EH (cell line): ENCODE results near the gene PDE4B.
"Not testable (repeated sequence)": the region's sequence is repeated elsewhere in the genome, so short reads cannot be mapped to it uniquely, and the experiment has no call there.

Source experiments
- DNase-seq: peaks from one replicate; pipeline ENCODE4 v3.0.0-alpha.2; 2015; ENCODE audit warnings: low read depth

PDE4B gene

DNA sequence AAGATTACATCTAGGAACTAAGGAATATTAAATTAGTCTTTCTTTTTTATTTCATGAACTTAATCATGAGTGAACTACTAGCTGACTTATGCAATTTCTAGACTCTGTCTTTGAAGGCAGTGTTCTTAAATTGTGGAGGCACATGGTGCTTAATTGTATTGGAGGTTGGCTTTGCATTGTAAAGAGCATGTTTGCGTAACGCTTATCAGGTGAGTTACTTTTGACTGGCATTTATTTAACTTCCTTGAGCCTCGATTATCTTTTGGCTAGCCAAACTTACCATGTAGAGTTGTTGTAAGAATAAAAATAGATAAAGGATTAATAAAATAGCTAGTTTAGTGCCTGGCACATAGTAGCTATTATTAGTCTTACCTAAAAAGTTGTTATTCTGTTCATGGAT, 262.4 kb downstream of the PDE4B start:
- DNase-seq: no peak

DNA sequence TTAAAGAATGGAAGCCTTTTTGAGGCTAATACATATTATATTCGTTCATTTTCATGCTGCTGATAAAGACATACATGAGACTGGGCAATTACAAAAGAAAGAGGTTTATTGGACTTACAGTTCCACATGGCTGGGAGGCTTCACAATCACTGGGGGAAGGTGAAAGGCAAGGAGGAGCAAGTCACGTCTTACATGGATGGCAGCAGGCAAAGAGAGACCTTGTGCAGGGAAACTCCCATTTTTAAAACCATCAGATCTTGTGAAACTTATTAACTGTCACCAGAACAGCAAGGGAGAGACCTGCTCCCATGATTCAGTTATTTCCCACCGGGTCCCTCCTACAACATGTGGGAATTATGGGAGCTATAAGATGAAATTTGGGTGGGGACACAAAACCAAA, 264.8 kb downstream of the PDE4B start:
- not testable (repeated sequence) for DNase-seq

DNA sequence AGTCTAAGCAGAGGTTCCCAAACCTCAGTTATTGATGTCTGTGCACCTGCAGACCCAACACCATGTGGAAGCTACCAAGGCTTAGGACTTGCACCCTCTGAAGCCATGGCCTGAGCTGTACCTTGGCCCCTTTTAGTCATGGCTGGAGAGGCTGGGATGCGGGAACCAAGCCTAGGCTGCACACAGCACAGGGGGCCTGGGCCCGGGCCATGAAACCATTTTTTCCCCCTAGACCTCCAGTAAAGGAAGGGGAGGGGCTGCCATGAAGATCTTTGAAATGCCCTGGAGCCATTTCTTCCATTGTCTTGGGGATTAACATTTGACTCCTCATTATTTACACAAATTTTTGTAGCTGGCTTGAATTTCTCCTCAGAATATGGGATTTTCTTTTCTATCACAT, 265.9 kb downstream of the PDE4B start:
- DNase-seq: no peak

DNA sequence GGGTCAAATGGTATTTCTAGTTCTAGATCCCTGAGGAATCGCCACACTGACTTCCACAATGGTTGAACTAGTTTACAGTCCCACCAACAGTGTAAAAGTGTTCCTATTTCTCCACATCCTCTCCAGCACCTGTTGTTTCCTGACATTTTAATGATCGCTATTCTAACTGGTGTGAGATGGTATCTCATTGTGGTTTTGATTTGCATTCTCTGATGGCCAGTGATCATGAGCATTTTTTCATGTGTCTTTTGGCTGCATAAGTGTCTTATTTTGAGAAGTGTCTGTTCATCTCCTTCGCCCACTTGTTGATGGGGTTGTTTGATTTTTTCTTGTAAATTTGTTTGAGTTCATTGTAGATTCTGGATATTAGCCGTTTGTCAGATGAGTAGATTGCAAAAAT, 274.5 kb downstream of the PDE4B start:
- DNase-seq: not testable (repeated sequence)

DNA sequence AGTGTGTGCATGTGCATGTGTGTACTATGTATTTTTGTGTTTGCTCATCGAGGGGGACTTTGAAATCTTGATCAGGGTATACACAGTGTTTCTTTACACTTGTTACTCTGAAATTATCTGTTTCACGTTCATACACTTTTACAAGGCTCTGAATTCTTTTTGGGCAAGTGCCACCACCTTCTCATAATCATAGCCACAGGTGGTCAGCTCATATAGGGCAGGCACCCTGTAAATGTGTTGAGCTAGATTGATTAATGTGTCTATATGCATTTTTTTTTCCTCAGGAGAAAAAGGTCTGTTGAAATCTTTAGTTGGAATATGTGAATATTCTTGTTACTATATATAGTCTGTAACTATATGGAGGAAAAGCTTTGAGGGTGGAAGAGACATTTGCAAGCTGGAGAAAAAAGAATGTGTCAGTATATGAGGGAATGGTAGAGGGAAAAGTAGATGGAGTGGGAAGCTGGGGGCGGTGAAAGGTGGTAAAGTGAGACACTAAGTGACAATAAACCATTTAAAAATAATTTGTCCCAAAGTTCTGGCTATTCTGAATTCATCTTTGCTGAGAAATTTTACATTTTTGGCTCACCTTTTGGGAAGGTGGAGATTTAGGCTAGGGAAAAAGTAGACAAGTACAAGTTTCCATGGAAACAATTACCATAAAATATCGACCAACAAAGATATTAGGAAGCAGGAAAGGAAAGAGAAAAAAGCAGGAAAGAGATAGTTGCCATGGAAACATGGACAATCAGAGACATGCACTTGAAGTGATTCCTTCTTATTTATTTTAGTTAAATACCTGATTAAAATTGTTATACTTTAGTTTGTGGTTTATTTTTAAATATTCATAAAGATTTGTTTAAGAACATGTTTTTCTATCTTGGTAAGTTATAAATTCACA, 277.5 kb downstream of the PDE4B start:
- DNase-seq: no peak

DNA sequence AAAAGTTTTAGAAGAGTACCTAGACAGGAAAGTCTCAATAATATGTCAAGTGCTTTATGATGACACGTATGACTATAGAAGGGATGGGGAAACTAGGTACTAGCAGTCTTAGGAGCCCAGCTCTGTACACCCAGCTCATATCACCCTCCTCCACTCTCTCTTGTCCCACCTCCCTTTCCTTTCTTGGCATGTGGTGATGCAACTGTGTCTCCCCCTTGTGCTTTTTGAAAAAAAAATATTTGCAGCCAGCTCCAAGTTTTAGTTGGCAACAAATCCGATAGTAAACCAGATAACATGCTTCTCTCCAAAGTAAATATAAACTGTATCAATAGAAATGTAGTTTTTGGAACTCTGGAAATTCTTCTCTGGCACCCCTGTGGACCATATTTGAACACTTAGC, 280.7 kb downstream of the PDE4B start:
- DNase-seq: no peak

DNA sequence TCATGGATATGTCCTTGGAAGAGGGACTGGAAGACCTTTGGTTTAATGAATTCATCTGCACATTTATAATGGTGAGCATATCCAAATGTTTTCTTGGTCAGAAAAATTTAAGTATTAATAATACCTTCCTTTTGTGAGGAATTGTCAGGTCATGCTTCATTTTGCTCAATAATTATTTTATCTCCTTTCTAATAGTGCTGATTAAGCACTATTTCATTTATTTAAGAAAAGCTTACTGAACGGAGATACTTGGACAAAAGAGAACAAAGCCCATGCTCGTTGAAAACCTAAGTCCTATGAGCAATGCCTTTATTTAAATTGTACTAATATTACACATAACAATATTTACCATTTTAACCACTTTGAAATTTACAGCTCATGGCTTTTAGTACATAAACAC, 281.5 kb downstream of the PDE4B start:
- no peak for DNase-seq

DNA sequence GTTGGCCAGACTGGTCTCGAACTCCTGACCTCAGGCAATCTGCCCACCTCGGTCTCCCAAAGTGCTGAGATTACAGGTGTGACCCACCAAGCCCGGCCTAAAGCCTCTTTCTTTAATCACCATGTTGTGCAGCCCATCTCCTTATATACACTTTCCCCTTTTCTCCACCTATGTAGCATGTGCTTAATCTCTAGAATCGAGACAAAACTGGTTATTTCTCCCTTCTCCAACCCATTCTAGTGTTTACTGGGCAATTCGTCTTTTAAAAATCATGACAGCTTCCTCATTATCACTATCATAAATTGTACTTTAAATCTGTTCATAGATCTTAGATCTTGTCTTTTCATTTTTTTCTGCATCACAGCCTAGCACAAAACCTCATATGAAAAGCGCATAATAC, 285.7 kb downstream of the PDE4B start:
- no peak for DNase-seq

DNA sequence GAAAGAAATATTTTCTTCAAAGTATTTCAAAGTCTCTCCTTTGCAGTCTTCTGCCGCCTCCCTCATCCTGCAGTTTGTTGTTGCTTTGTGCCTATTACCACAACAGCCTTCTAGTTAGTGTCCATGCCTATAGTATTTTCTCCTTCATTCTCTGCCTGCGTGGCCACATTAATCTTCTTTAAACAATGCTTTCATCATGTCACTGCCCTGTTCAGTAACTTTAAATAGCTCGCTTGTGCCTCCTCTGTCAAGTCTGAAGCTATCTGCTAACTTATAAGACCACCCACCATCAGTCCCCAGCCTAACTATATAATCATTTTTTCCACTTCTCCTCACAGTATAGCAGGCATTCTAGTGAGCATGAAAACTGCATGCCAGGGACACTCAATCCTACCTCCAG, 290.3 kb downstream of the PDE4B start:
- no peak for DNase-seq

DNA sequence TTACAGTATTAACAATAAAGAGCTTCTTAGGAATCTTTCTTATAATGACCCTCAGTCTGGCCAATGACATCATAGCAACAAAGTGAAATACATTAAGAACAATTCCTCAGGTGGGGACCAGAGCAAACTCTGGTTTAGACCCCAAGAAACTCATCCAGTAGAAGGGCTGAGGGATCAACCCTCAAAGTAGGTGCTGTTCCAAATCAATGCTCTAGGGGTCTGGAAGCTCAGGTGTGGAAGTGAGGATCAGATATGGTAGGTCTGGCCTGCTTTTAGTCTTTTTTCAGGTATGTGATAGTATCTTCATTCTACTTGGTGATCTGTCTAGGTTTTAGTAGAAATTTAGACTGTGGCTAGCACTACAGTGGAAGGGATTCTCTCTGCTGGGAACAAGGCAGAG, 291.7 kb downstream of the PDE4B start:
- no peak for DNase-seq

DNA sequence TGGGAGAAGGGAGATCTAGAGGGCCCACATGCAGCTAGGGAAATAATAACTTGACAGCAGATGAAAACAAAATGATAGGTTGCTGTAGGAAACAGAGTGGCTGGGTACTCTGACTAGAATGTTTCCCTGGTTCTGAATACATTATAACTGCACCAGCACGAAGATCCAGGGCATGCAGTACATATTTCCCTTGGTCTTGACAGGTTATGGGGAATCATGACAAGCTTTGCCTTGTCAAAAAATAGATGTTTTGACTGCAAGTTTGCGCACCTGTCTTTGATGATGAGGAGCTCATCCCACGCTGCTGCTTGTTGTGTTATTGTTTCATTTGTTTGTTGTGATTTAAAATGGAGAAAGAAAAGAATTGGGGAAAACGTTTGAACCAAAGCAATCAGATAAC, 292.9 kb downstream of the PDE4B start:
- no peak for DNase-seq

DNA sequence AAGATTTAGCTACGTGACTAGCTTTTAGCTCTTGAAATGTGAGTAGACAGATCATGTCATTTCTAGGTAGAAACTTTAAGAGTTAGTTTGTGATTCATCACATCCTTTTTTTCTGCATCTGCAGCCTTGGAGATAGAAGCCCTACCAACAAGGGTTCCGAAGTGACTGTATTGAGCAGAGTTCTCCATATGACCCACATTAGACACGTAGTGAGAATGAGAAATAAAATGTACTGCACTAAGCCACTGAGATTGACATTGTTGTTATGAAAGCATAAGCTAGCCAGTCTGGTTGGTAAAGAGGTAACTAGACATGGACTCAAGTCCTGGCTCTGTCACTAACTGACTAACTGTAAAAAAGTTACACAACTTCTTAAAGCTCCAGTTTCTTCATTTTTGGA, 296.1 kb downstream of the PDE4B start:
- DNase-seq: no peak

DNA sequence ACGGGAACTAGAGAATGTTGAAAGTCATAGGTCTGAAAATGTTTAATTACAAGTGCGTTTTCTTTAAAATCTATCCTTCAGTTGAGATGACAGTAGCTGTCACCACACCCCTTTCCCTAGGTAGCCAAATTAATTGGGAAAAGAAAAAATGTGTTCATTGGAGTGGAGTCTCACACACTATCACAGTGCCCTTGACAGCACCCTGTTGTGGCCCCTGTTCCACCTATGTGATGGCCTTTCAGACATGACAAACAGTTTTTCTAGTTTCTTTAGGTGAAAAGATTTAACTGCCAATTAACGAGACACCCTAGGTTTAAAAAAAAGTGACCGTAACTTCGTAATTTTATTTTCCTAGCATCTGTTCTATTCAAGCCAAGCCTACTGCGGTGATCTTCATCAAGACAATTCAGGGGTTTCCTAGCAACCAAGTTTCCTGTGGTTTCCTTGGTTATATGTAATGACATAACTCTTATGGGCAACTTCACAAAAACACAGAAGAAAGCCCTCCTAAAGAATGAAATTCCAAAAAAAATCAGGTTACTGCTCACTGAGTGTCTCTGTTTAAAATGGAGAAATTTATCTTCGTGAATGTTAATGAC, 298.3 kb downstream of the PDE4B start:
- DNase-seq: no peak

DNA sequence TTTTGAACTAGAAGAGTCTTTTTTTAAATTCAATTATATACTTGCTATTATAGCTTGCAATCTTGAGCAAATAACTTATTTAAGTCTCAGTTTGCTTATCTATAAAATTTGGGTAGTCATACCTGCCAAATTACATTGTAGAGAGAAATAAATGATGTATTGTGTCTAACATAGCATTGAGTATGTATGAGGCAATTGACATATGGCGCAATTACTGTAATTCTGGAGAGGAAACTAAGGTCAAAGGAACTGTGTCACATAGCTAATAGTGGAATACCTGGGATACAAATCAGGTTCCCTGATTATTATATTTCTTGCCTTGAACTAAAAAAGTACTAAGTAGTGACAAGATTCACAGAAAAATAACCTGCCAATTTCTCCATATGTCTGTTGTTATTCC, 302.5 kb downstream of the PDE4B start:
- no peak for DNase-seq

DNA sequence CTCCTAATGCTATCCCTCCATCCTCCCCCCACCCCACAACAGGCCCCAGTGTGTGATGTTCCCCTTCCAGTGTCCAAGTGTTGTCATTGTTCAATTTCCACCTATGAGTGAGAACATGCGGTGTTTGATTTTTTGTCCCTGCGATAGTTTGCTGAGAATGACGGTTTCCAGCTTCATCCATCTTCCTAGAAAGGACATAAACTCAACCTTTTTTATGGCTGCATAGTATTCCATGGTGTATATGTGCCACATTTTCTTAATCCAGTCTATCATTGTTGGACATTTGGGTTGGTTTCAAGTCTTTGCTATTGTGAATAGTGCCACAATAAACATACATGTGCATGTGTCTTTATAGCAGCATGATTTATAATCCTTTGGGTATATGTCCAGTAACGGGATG, 308.3 kb downstream of the PDE4B start:
- DNase-seq: not testable (repeated sequence)

DNA sequence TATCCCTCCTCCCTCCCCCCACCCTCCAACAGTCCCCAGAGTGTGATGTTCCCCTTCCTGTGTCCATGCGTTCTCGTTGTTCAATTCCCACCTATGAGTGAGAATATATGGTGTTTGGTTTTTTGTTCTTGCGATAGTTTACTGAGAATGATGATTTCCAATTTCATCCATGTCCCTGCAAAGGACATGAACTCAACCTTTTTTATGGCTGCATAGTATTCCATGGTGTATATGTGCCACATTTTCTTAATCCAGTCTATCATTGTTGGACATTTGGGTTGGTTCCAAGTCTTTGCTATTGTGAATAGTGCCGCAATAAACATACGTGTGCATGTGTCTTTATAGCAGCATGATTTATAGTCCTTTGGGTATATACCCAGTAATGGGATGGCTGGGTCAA, 311.4 kb downstream of the PDE4B start:
- not testable (repeated sequence) for DNase-seq

DNA sequence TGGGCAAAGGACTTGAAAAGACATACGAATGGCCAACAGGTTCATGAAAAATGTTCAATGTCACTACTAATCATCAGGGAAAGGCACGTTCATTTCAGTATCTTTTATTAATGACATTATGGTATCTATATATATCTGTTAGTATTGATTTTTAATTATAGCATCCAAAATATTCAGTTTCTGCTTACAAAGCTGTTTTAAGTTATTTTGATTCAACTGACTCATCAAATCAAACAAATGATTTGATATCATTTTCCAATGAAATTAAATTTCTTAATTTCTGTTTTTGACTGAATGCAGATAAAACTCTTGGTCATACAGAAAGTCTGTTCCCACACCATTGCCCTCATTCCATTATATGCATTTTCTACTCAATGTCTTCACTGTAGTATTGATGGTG, 315.9 kb downstream of the PDE4B start:
- DNase-seq: no peak

DNA sequence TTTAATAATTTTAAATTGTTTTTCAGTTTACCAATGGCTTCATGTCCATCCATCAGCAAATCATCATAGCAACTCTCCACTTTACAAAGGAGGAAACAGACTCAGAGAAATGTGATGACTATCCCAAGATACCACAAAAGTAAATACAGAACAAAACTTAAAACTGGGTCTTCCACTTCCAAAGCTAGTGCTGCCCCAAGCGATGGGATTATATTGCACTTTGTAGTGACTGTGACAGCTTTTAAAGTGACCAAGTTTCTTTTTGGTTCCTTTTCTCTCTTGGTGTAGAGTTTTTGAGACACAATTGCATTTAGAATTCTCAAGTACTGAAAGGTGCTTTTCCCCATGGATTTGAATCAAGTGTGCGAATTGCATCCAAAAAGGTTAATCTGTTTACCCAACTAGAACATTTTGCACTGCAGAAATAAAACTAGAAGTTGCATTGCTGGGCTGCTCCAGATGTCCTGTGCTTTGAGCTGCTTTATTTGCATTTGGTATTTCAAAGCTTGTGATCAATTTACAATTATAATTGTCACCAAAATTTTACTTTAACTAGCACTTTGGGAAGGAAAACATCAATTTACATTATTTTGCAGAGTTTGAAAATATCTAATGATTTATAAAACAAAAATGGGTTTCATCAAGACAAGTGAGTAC, 320.2 kb downstream of the PDE4B start:
- DNase-seq: no peak

DNA sequence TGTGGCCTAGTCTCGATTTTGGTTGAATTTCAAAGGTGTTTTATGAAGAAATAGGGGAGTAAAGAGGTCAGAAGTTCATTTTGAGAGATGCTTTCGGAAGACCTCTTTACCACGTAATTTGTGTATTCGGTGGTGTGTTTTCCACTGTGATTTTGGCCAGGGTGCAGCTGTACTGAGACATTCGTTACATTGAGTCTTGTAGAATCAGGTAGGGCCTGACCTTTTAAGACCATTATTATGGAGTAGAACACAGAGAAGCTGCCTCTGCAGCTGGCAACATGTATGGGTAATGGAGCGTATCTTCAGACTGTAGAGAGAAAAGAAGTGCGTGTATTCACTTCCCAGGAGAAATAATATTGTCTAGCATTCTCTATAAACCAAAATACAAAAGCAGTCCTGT, 326.5 kb downstream of the PDE4B start:
- no peak for DNase-seq

DNA sequence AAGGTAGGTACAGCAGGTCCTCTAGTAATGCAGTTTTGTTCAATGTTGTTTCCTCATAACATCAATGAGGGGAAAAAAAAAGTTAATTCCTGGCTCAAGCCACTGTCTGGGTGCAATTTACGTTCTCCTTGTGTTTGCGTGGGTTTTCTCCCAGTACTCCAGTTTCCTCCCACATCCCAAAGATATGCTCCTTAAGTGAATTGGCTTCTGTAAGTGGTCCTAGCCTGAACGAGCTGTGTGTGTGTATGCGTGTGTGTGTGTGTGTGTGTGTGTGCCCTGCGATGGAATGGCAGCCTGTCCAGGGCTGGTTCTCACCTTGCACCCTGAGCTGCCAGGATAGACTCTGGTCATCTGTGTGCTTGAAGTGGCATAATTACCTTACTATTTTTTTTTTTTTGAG, 332.0 kb downstream of the PDE4B start:
- DNase-seq: no peak

DNA sequence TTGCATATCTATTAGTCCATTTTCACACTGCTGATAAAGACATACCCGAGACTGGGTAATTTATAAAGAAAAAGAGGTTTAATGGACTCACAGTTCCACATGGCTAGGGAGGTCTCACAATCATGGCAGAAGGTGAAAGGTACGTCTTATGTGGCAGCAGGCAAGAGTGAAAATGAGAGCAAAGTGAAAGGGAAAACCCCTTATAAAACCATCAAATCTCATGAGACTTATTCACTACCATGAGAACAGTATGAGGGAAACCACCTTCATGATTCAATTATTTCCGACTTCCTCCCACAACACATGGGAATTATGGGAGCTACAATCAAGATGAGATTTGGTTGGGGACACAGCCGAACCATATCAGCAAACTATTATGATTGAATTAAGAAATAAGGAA, 335.9 kb downstream of the PDE4B start:
- not testable (repeated sequence) for DNase-seq

DNA sequence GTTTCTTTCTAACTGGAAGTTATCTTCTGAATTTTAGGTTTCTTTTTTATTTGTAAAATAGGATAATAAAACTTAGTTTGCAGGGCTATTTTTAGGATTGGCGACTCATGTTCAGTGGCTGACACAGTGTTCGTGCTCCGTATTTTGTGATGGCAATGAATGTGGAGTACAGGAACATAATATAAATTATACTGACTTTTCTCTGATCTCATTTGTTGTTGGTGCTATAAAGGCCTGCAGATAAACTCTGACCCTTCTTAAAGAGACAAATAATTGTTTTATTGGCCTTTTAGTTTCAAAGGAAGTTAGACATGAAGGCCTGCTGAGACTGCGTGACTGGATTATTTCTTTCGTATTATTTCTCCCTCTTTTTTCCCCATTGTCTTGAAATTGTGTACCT, 339.6 kb downstream of the PDE4B start:
- no peak for DNase-seq

DNA sequence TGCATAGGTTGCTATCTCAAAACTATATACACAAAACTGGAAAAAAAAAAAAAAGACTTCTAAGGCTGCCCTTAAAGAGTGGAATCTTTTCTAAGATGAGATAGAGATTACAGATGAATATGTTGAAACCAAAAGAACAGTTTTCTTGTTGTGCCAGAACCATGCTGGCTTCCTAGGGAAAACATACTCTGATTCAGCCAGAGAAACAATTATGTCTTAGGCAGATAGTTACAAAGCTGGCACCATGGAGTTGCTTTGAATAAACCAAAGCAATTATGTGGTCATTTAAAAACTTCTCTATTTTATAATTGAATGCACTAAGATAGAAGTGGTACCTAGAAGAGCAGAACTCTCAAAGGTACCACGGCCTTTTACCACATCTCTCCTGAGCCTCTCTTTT, 341.3 kb downstream of the PDE4B start:
- no peak for DNase-seq
